ENCODE results near the gene COL1A1.

Gene COL1A1

DNA sequence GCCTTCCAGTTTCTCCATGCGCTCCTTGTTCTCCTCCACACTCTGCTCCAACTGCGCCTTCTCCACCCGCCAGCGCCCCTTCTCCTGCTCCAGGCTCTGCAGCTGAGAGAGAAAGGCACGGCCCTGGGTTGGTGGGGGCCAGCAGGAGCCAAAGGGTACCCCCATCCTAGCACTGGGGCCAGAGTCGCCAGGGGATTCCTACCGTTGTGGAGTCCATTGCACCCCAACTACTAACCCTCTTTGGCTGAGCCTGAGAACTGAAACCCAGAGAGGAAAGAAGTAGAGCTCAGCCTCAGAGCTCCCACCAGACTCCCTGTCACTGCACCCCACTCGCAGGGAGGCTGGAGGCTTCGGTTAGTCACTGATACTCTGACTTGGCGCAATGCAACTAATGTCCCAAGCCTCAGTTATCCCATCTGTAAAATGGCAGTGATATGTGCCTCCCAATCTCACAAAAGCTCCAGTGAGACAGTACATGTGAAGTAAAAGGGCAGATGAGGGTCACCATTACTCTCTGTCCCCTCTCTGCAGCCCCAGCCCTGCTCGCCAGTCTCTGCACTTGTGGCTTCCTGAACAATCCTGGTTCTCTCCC, 65.2 kb downstream of the COL1A1 start:
- no peak for DNase-seq (ENCODE audit: low read depth, low spot score)

DNA sequence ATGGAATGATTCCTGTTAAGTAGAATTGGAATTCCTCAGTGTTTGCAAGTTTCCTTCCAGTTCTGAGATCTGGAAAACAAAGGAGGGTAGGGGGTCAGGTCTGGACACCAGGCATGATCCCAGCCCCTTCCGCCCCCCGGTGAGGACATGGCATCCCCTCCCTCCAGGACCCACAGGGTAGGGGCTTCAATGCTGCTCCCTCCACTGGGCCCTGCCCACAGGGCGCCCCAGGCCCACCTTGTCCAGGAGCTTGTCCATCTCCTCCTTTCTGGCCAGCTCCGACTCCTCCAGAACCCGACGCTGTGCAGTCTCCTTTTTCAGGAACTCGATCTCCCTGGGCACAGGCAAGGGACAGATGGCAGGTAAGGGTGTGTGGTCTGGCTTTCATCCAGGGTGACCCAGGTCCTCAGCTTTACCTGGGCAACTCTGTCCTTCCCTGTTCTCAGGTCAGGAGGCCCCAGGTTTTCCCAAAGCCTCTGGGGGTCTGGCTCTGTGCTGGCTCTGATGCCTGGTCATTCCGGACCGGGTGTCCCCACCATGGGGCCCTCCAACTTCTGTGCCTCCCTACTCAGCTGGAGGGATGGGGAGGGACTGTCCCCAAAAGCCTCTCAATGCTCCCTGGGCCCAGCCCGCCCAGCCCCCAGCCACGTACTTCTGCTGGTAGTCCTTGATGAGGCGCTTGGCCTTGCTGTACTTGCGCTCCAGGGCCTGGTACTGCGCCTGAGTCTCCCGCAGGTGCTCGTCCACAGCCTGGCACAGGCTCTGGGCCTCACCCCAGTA, 65.9 kb downstream of the COL1A1 start:
- H3K4me3 ChIP-seq (ENCODE audit: low read length): no peak overlapping the region
- no peak for DNase-seq (ENCODE audit: low read depth, low spot score)

More for the DNA sequence above, 65.2 kb downstream of the COL1A1 start:
- H3K4me3 ChIP-seq (ENCODE audit: low read length): no peak overlapping the region

GRCh38 chr17:50134206-50135110, 67.0 kb downstream of the COL1A1 start:
- H3K4me3 ChIP-seq (ENCODE audit: low read length): no peak overlapping the region
- DNase-seq (ENCODE audit: low read depth, low spot score): no peak

DNA sequence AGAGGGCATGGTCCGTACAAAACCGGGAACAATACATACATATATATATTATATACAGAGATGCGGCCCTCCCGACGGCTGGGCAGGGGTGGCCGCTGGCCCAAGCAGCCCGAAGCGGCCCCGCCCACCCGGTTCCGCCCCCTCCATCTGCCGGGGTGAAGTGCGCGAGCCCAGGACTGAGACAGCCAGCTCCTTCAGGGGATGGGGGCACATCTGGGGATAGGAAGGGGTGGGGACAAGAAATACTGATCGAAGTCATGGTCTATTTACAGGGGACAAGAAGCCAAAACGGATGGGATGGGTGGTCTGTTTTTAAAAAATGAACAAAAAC, 67.7 kb downstream of the COL1A1 start:
- DNase-seq (ENCODE audit: low read depth, low spot score): no peak
- H3K4me3 ChIP-seq (ENCODE audit: low read length): no peak overlapping the region

All from Jurkat, Clone E6-1 (cell line).